HepG2 (cell line): Measurements from ENCODE around the gene KPNA3. TPM values are rescaled to one million over a fixed set of nuclear protein-coding genes. Genes with fewer than 3 reads are reported as not detected.

Experiments used
- ATF6 ChIP-seq: sonication (generic); formaldehyde crosslinking; conservative IDR thresholded peaks from 2 replicates; pipeline ENCODE4 v1.4.0; 2020; ENCODE audit warnings: missing genetic modification reagents
- CREBL2 ChIP-seq: sonication (generic); formaldehyde crosslinking; IDR thresholded peaks from 2 replicates; pipeline ENCODE4 v1.8.1; 2023; ENCODE audit warnings: missing genetic modification reagents, mild to moderate bottlenecking, borderline replicate concordance
- KIAA2018 ChIP-seq: sonication (generic); formaldehyde crosslinking; IDR thresholded peaks from 2 replicates; pipeline ENCODE4 v1.5.0; 2020; ENCODE audit warnings: mild to moderate bottlenecking, missing genetic modification reagents, borderline replicate concordance
- LBX2 ChIP-seq: sonication (generic); formaldehyde crosslinking; IDR thresholded peaks from 2 replicates; pipeline ENCODE4 v1.5.0; 2020; ENCODE audit warnings: missing genetic modification reagents, mild to moderate bottlenecking, borderline replicate concordance
- MED8 ChIP-seq: sonication (generic); formaldehyde crosslinking; IDR thresholded peaks from 2 replicates; pipeline ENCODE4 v1.8.1; 2023; ENCODE audit warnings: mild to moderate bottlenecking, missing genetic modification reagents; ENCODE audit not compliant: insufficient replicate concordance
- TRIM24 ChIP-seq: sonication (generic); formaldehyde crosslinking; IDR thresholded peaks from 2 replicates; pipeline ENCODE4 v1.8.0; 2022; ENCODE audit warnings: mild to moderate bottlenecking, missing genetic modification reagents
- ZBTB7A ChIP-seq: sonication (generic); formaldehyde crosslinking; IDR thresholded peaks from 2 replicates; pipeline ENCODE4 v1.8.0; 2022; ENCODE audit warnings: mild to moderate bottlenecking, missing genetic modification reagents
- ZFP36L1 ChIP-seq: sonication (generic); formaldehyde crosslinking; IDR thresholded peaks from 2 replicates; pipeline ENCODE4 v1.8.0; 2022; ENCODE audit warnings: mild to moderate bottlenecking, missing genetic modification reagents, moderate library complexity
- ZNF3 ChIP-seq: IDR thresholded peaks from 2 replicates; pipeline ENCODE4 v1.7.0; 2017; ENCODE audit warnings: inconsistent platforms
- ZNF34 ChIP-seq: sonication (generic); formaldehyde crosslinking; IDR thresholded peaks from 2 replicates; pipeline ENCODE4 v1.4.0; 2020; ENCODE audit warnings: mild to moderate bottlenecking, missing genetic modification reagents, borderline replicate concordance
- ZNF354B ChIP-seq: sonication (generic); formaldehyde crosslinking; IDR thresholded peaks from 2 replicates; pipeline ENCODE4 v1.8.0; 2022; ENCODE audit warnings: mild to moderate bottlenecking, missing genetic modification reagents
- ZNF432 ChIP-seq: sonication (generic); formaldehyde crosslinking; IDR thresholded peaks from 2 replicates; pipeline ENCODE4 v1.5.0; 2020; ENCODE audit warnings: missing genetic modification reagents, mild to moderate bottlenecking, borderline replicate concordance
- polyA plus RNA-seq, 8 experiments: library from polyadenylated mRNA; depleted of rRNA in 3 of 8; stranded (reverse) in 7 of 8; unstranded in 1 of 8; fragments of >200 nt; fragmentation: Illumina TruSeq in 4 of 8; extraction: Trizol in 4 of 8; gene quantifications; 2 replicates each; pipeline versions ENCODE4 v1.2.1 to v1.2.3, GENCODE V29; 2011 to 2016; ENCODE audit warnings: low read depth in 4 of 8, missing spikeins in 1 of 8, mixed read lengths in 1 of 8; ENCODE audit not compliant: insufficient read depth in 1 of 8
- total RNA-seq, 5 experiments: library from RNA; depleted of rRNA; stranded (reverse); fragments of >200 nt; fragmentation: Illumina TruSeq; extraction: Trizol; gene quantifications; 2 replicates each; pipeline ENCODE4 v1.2.3, GENCODE V29; 2016; ENCODE audit warnings: low read depth in 1 of 5

The KPNA3 gene
- total and polyA plus RNA-seq, 2 of the 13 experiments (the other 11 are each of a cell fraction or from before 2014, with no cell fraction given) = 13.0 to 28.9 TPM

- no peak for TF ChIP-seq KIAA2018 (CRISPR knock-in tag)
- no peak for TF ChIP-seq TRIM24 (CRISPR knock-in tag)
- TF ChIP-seq MED8 (CRISPR knock-in tag) = peak; percentile 59
- TF ChIP-seq ZNF3 = no peak
- peak; percentile 86; the same call in 1 of the 2 replicates for TF ChIP-seq LBX2 (CRISPR knock-in tag)
- TF ChIP-seq ATF6 = no peak; the same call in 1 of the 2 replicates
- no peak; the same call in 1 of the 2 replicates for TF ChIP-seq CREBL2 (CRISPR knock-in tag)
- TF ChIP-seq ZNF354B (CRISPR knock-in tag) = no peak
- TF ChIP-seq ZFP36L1 (CRISPR knock-in tag) = peak; percentile 90
- TF ChIP-seq ZNF34 (CRISPR knock-in tag) = peak; percentile 84; the same call in 1 of the 2 replicates
- TF ChIP-seq ZNF432 (CRISPR knock-in tag) = no peak
- TF ChIP-seq ZBTB7A (CRISPR knock-in tag) = peak; percentile 90
Observed at GRCh38 chr13:49690995-49691784, 101.3 kb downstream of the KPNA3 start, which contains the start of gene EBPL (continued).
